Measurements from ENCODE around the gene HTT.

GRCh38 chr4:3198906-3199305 lies 124.4 kb downstream of the HTT start:
- TF ChIP-seq POLR2A (IDR thresholded peaks at IDR 0.05; ENCODE audit: low read length) (no peak), GATA1 (IDR thresholded peaks at IDR 0.05; ENCODE audit: low read depth, low read length) (no peak)
